A549 (cell line): ENCODE data around the gene SNX20. TPM values are rescaled to one million over a fixed set of nuclear protein-coding genes. Genes with fewer than 3 reads are reported as not detected.

ENCODE experiments used
- ATAC-seq, 2 experiments: fragments of 200-7000 bp in 1 of 2; fragments of >200 bp in 1 of 2; cut with Nextera tagmentation in 1 of 2; cut with Tn5 transposase in 1 of 2; 3 replicates each; pipeline versions ENCODE4 v1.8.0 to v1.9.1; 2018 to 2020; ENCODE audit warnings: mild to moderate bottlenecking in 1 of 2, moderate library complexity in 1 of 2
- CTCF ChIA-PET: fragments of 300-600 bp; sonication (Branson Sonifier 250); formaldehyde crosslinking; extraction: SDS; loops from one replicate; lab custom pipeline; 2021; ENCODE audit warnings: antibody characterized with exemption, inconsistent platforms; lab: Yijun Ruan, JAX
- POLR2A ChIA-PET: fragments of 350-600 bp; formaldehyde crosslinking; extraction: SDS; loops from one replicate; lab custom pipeline; 2021; ENCODE audit warnings: antibody characterized with exemption, inconsistent platforms; lab: Yijun Ruan, JAX
- DNase-seq, 2 experiments: peaks; one replicate each; pipeline versions ENCODE4 v3.0.0 to v3.0.0-alpha.2; 2011 to 2016; ENCODE audit warnings: low read depth in 1 of 2, low spot score in 1 of 2
- FAIRE-seq: peaks from 2 replicates; lab custom pipeline; 2011; peaks lifted over from hg19 to GRCh38; lab: Jason Lieb, UNC
- H3K27ac ChIP-seq, 2 experiments: fragments of >200 bp; sonication (Bioruptor Twin); formaldehyde crosslinking; 3 replicates each; pipeline ENCODE4 v1.5.1; 2016 to 2017
- H3K4me1 ChIP-seq: fragments of >200 bp; sonication (Bioruptor Twin); formaldehyde crosslinking; 3 replicates; pipeline ENCODE4 v1.6.1; 2016
- H3K4me2 ChIP-seq: fragments of >200 bp; sonication (Bioruptor Twin); formaldehyde crosslinking; 3 replicates; pipeline ENCODE4 v1.6.1; 2016
- H3K4me3 ChIP-seq: fragments of >200 bp; sonication (Bioruptor Twin); formaldehyde crosslinking; 3 replicates; pipeline ENCODE4 v1.5.1; 2016
- H3K9me3 ChIP-seq: fragments of >200 bp; sonication (Bioruptor Twin); formaldehyde crosslinking; 3 replicates; pipeline ENCODE4 v1.6.1; 2016
- CBX8 ChIP-seq: fragments of 200-600 bp; sonication (generic); IDR thresholded peaks from 2 replicates; pipeline ENCODE4 v1.6.1; 2016
- CHD4 ChIP-seq: fragments of 200-600 bp; sonication (generic); IDR thresholded peaks from 2 replicates; pipeline ENCODE4 v1.6.1; 2016; ENCODE audit warnings: antibody characterized with exemption, mild to moderate bottlenecking, borderline replicate concordance
- EP300 ChIP-seq, 2 experiments: fragments of >200 bp; sonication (Bioruptor Twin); formaldehyde crosslinking; IDR thresholded peaks; 2 replicates in 1 of 2; 3 replicates in 1 of 2; pipeline ENCODE4 v1.6.1; 2016 to 2017
- ESRRA ChIP-seq: fragments of 150-350 bp; IDR thresholded peaks from 2 replicates; pipeline ENCODE4 v1.6.1; 2014; ENCODE audit warnings: mild to moderate bottlenecking, low read length, borderline replicate concordance
- FOSB ChIP-seq: fragments of 250-450 bp; sonication (Bioruptor Pico); IDR thresholded peaks from 2 replicates; pipeline ENCODE4 v1.5.0; 2020; ENCODE audit warnings: mild to moderate bottlenecking, moderate library complexity
- FOSL2 ChIP-seq, 2 experiments: fragments of 450-650 bp in 1 of 2; fragments of >200 bp in 1 of 2; sonication (Bioruptor Twin) in 1 of 2; formaldehyde crosslinking; IDR thresholded peaks; 2 replicates each; pipeline versions ENCODE4 v1.5.0 to v1.6.1; 2016 to 2020; ENCODE audit warnings: mild to moderate bottlenecking in 1 of 2, moderate library complexity in 1 of 2
- HEYL ChIP-seq: fragments of 250-450 bp; sonication (Bioruptor Pico); IDR thresholded peaks from 2 replicates; pipeline ENCODE4 v1.8.0; 2021; ENCODE audit warnings: mild to moderate bottlenecking, moderate library complexity
- JUN ChIP-seq, 2 experiments: fragments of >200 bp; sonication (Bioruptor Twin); formaldehyde crosslinking; IDR thresholded peaks; 2 replicates in 1 of 2; 3 replicates in 1 of 2; pipeline ENCODE4 v1.6.1; 2016 to 2017
- MAFK ChIP-seq: fragments of 450-650 bp; IDR thresholded peaks from 2 replicates; pipeline ENCODE4 v1.6.1; 2014; ENCODE audit not compliant: partially characterized antibody
- NFE2L2 ChIP-seq: fragments of 150-350 bp; conservative IDR thresholded peaks from 2 replicates; pipeline ENCODE4 v1.6.1; 2014; ENCODE audit warnings: low read length
- NR3C1 ChIP-seq: fragments of >200 bp; sonication (Bioruptor Twin); formaldehyde crosslinking; IDR thresholded peaks from 3 replicates; pipeline ENCODE4 v1.6.1; 2017
- POLR2A ChIP-seq: IDR thresholded peaks from 2 replicates; pipeline ENCODE4 v1.6.1; 2012; ENCODE audit warnings: mild to moderate bottlenecking, low read length
- RAD21 ChIP-seq, 2 experiments: fragments of >200 bp in 1 of 2; sonication (Bioruptor Twin) in 1 of 2; formaldehyde crosslinking in 1 of 2; IDR thresholded peaks in 1 of 2; conservative IDR thresholded peaks in 1 of 2; 2 replicates in 1 of 2; 3 replicates in 1 of 2; pipeline ENCODE4 v1.6.1; 2012 to 2018; ENCODE audit warnings: inconsistent platforms in 1 of 2
- RNF2 ChIP-seq: fragments of 200-600 bp; sonication (generic); IDR thresholded peaks from 2 replicates; pipeline ENCODE4 v1.6.1; 2016; ENCODE audit warnings: low read depth, mild to moderate bottlenecking, antibody characterized with exemption, moderate library complexity, borderline replicate concordance
- SREBF2 ChIP-seq: fragments of 450-650 bp; IDR thresholded peaks from 2 replicates; pipeline ENCODE4 v1.6.1; 2014; ENCODE audit warnings: mild to moderate bottlenecking, moderate library complexity
- TFCP2L1 ChIP-seq: fragments of 250-450 bp; sonication (Bioruptor Pico); IDR thresholded peaks from 2 replicates; pipeline ENCODE4 v1.5.0; 2021; ENCODE audit warnings: mild to moderate bottlenecking
- ZNF302 ChIP-seq: fragments of 250-450 bp; sonication (Bioruptor Pico); IDR thresholded peaks from 2 replicates; pipeline ENCODE4 v1.9.0; 2021; ENCODE audit warnings: inconsistent platforms, mild to moderate bottlenecking, moderate library complexity
- WGBS: methylation state at CpG from one replicate; pipeline ENCODE4 v1.1.6; 2017; ENCODE audit errors: missing lambda C conversion rate; 5-methylcytosine and 5-hydroxymethylcytosine counted together
- polyA plus RNA-seq, 4 experiments: library from polyadenylated mRNA; depleted of rRNA in 3 of 4; stranded (reverse); fragments of >200 nt; fragmentation: RNase III in 1 of 4; extraction: RNeasy Plus Mini Kit Qiagen cat#74134 plus additional on column Dnase treatment in 1 of 4; gene quantifications; 2 replicates in 3 of 4; 3 replicates in 1 of 4; pipeline ENCODE4 v1.2.3, GENCODE V29; 2011 to 2017
- TF ChIP-seq, protein P1 (sequence below): IDR thresholded peaks from 2 replicates; pipeline ENCODE4 v1.6.1; 2012
- TF ChIP-seq, protein P2 (sequence below): fragments of 250-450 bp; sonication (Bioruptor Pico); IDR thresholded peaks from 2 replicates; pipeline ENCODE4 v1.5.0; 2020; ENCODE audit warnings: low read depth, mild to moderate bottlenecking, moderate library complexity
- TF ChIP-seq, protein P3 (sequence below): fragments of 250-450 bp; sonication (Bioruptor Pico); IDR thresholded peaks from 2 replicates; pipeline ENCODE4 v1.5.0; 2021; ENCODE audit warnings: mild to moderate bottlenecking, moderate library complexity, borderline replicate concordance

The SNX20 gene
- polyA plus RNA-seq, 2 of the 4 experiments (the other 2 are of a cell fraction), result not detected

DNA sequence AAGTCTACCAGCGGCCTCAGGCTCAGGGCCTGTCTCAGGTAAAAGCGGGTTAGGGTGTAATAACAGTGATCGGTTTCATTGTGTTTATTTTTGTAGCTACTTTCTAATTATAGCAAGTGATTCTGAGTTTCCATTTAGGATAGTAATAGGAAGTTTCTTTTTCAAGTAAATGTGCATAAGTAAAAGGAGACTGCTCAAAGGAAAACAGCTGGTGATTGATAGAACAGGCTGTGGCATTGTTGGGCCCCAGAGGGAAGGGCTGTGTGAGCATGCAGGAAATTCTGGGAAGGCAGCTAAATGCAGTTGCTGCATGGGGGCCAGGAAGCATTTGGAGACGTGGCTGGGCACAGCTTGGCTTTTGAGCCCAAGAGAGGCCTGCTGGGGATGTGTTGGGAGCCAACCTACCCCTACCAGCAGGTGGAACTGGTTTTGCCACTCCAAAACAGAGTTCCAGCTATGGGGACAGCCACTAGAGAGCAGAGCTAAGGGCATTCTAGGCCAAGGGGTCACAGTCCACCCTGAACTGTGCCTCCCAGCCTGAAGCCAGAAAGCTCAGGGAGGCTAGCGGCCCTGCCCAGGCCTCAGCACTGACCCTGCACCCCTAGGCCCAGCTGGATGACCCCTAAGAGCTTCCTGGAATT lies 12.6 kb downstream of the SNX20 start:
- 46% methylated on average over 5 of the region's 5 CpGs for WGBS
- H3K27ac ChIP-seq, result no peak overlapping the region
- ChIA-PET CTCF (interaction anchor here (0.7 to 8.5 kb wide), 13 partner anchors 7 to 1261 kb away, joined by 3 to 132 read pairs (median 7); partner anchors contain the start of gene SNX20), POLR2A (no interaction called here)
- no peak overlapping the region for H3K4me3 ChIP-seq
- no peak overlapping the region for H3K4me2 ChIP-seq
- no peak for DNase-seq
- H3K4me1 ChIP-seq, result no peaks in the 10 kb centered on the region
- no peak for FAIRE-seq
- peaks cover 30% of the 10 kb centered on the region for H3K9me3 ChIP-seq
- TF ChIP-seq ZNF302 (no peak), FOSL2 (IDR thresholded peaks at IDR 0.05) (no peak), FOSL2 (CRISPR knock-in tag; IDR thresholded peaks at IDR 0.05) (no peak)
- no peak for ATAC-seq

- 65% methylated on average over 19 of the region's 21 CpGs for WGBS
- FAIRE-seq, result no peak
- no peak for TF ChIP-seq EP300 (IDR thresholded peaks at IDR 0.05)
- no peak for TF ChIP-seq ESRRA
- no peak for TF ChIP-seq SREBF2
- no peak for TF ChIP-seq RAD21 (conservative IDR thresholded peaks at IDR 0.05 in 1 of 2, IDR thresholded peaks at IDR 0.05 in 1 of 2)
- no peak for TF ChIP-seq CBX8
- no peak for TF ChIP-seq RNF2
- no peak for TF ChIP-seq HEYL (CRISPR knock-in tag)
- TF ChIP-seq, protein P1, sequence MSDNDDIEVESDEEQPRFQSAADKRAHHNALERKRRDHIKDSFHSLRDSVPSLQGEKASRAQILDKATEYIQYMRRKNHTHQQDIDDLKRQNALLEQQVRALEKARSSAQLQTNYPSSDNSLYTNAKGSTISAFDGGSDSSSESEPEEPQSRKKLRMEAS, result no peak
- TF ChIP-seq FOSB (CRISPR knock-in tag), result no peak
- no peak for TF ChIP-seq CHD4
- no peak for TF ChIP-seq NR3C1
- no peak for TF ChIP-seq JUN (IDR thresholded peaks at IDR 0.05)
- TF ChIP-seq MAFK, result no peak
- TF ChIP-seq NFE2L2, result no peak
- no peak for TF ChIP-seq TFCP2L1
- H3K4me2 ChIP-seq, result no peak overlapping the region
- ATAC-seq, result no peak
- DNase-seq, result no peak
- peaks cover 25% of the 10 kb centered on the region for H3K9me3 ChIP-seq
- ChIA-PET CTCF (interaction anchor here (0.8 to 8.5 kb wide), 12 partner anchors 8 to 1260 kb away, joined by 3 to 132 read pairs (median 7); partner anchors contain the start of gene SNX20), POLR2A (no interaction called here)
- H3K27ac ChIP-seq, result no peak overlapping the region
- no peaks in the 10 kb centered on the region for H3K4me1 ChIP-seq
- no peak overlapping the region for H3K4me3 ChIP-seq
These were observed 13.4 kb downstream of the SNX20 start for GRCh38 chr16:50667497-50668367.

DNA sequence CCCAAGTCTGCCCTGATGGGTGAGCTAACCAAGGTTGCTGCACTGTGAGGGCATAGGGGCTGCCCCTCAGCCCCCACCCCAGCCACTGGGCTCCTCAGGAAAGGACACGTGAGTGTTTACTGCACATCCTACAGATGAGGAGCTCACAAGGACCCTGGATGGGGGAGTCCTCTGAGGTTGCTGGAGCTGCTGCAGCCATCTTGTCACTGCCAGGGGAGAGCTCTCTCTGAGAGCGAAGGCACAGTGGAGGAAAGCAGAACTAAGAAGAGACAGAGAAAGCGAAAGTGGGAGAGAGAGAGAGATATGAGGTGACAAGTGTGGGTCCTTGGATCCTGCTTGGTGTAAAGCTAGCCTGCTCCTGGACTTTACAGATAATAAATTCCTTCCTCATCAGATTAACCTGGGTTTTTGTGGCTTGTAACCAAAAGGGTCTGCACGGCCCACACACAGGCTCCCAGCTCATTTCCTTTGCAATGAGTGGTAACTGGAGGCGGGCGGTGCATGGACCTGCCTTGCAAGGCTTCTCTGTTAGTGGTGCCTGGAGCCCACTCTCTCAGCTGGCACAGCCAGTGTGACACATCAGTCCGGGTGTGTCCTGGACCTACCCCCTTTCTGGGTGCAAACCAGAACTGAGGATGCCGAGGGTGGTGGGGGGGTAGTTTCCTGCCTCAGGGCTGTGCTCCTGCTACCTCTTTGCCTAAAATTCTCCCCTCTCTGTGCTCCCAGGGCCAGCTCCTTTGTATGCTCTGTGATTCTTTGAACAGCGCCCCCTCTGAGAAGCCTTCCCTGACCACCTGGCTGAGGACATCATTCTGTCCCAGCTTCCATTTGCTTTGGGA lies 14.2 kb downstream of the SNX20 start:
- ATAC-seq, result no peak

More for the DNA sequence above, 14.2 kb downstream of the SNX20 start:
- no peaks in the 10 kb centered on the region for H3K4me1 ChIP-seq
- no peak overlapping the region for H3K27ac ChIP-seq
- DNase-seq, result no peak
- no peak overlapping the region for H3K4me2 ChIP-seq
- no peak for FAIRE-seq
- no peak for TF ChIP-seq POLR2A
- TF ChIP-seq, protein P2, sequence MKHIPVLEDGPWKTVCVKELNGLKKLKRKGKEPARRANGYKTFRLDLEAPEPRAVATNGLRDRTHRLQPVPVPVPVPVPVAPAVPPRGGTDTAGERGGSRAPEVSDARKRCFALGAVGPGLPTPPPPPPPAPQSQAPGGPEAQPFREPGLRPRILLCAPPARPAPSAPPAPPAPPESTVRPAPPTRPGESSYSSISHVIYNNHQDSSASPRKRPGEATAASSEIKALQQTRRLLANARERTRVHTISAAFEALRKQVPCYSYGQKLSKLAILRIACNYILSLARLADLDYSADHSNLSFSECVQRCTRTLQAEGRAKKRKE (CRISPR knock-in tag), result no peak
- TF ChIP-seq, protein P3, sequence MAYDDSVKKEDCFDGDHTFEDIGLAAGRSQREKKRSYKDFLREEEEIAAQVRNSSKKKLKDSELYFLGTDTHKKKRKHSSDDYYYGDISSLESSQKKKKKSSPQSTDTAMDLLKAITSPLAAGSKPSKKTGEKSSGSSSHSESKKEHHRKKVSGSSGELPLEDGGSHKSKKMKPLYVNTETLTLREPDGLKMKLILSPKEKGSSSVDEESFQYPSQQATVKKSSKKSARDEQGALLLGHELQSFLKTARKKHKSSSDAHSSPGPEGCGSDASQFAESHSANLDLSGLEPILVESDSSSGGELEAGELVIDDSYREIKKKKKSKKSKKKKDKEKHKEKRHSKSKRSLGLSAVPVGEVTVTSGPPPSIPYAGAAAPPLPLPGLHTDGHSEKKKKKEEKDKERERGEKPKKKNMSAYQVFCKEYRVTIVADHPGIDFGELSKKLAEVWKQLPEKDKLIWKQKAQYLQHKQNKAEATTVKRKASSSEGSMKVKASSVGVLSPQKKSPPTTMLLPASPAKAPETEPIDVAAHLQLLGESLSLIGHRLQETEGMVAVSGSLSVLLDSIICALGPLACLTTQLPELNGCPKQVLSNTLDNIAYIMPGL (CRISPR knock-in tag), result no peak
- no peak for TF ChIP-seq HEYL (CRISPR knock-in tag)
- peaks cover 20% of the 10 kb centered on the region for H3K9me3 ChIP-seq
- 62% methylated on average over 7 of the region's 9 CpGs for WGBS
- no peak overlapping the region for H3K4me3 ChIP-seq
- POLR2A ChIA-PET, result no interaction called here
- CTCF ChIA-PET, result interaction anchor here (0.7 to 8.5 kb wide), 15 partner anchors 8 to 1259 kb away, joined by 3 to 132 read pairs (median 5); partner anchors contain the start of genes CNEP1R1 and SNX20
